Measurements from ENCODE around the gene UGT1A5. TPM values are rescaled to one million over a fixed set of nuclear protein-coding genes. Genes with fewer than 3 reads are reported as not detected.
A peak's percentile ranks its signal among the peaks of the same experiment; 100 is the strongest.
"Not testable (repeated sequence)": the region's sequence is repeated elsewhere in the genome, so short reads cannot be mapped to it uniquely, and the experiment has no call there.

The UGT1A5 gene
- total and polyA plus RNA-seq, 2 experiments from 2014 or later = not detected

- no peak for TF ChIP-seq CTCF (IDR thresholded peaks at IDR 0.05; ENCODE audit: low read depth, low read length)
- DNase-seq (ENCODE audit: low read depth in 1 of 2, low spot score in 1 of 2) = no peak
These were observed 18.7 kb upstream of the UGT1A5 start for GRCh38 chr2:233693963-233694362.

GRCh38 chr2:233698740-233699139 lies 14.0 kb upstream of the UGT1A5 start:
- H3K27me3 ChIP-seq = no peaks in the 10 kb centered on the region
- no peak overlapping the region for H3K4me3 ChIP-seq
- H3K36me3 ChIP-seq = no peaks in the 10 kb centered on the region
- no peaks in the 10 kb centered on the region for H3K9me3 ChIP-seq (ENCODE audit: low read depth)
- no peak overlapping the region for H3K27ac ChIP-seq
- no peak for TF ChIP-seq CTCF (IDR thresholded peaks at IDR 0.05; ENCODE audit: low read depth, low read length)
- DNase-seq (ENCODE audit: low read depth in 1 of 2, low spot score in 1 of 2) = no peak
- peaks cover 3% of the 10 kb centered on the region for H3K4me1 ChIP-seq (ENCODE audit: low read depth)

More at GRCh38 chr2:233693963-233694362, 18.7 kb upstream of the UGT1A5 start:
- no peak overlapping the region for H3K27ac ChIP-seq
- no peaks in the 10 kb centered on the region for H3K4me1 ChIP-seq (ENCODE audit: low read depth)
- H3K27me3 ChIP-seq = no peaks in the 10 kb centered on the region
- H3K36me3 ChIP-seq = no peaks in the 10 kb centered on the region
- H3K4me3 ChIP-seq = no peak overlapping the region
- no peaks in the 10 kb centered on the region for H3K9me3 ChIP-seq (ENCODE audit: low read depth)

- Histone ChIP-seq H3K4me3 (no peak overlapping the region), H3K27me3 (no peaks in the 10 kb centered on the region), H3K27ac (no peak overlapping the region), H3K4me1 (ENCODE audit: low read depth) (peaks cover 3% of the 10 kb centered on the region), H3K36me3 (no peaks in the 10 kb centered on the region), H3K9me3 (ENCODE audit: low read depth) (no peaks in the 10 kb centered on the region)
- TF ChIP-seq CTCF (IDR thresholded peaks at IDR 0.05; ENCODE audit: low read depth, low read length) = no peak
- peak in 1 of 2 donors; percentile 92 for DNase-seq (ENCODE audit: low read depth in 1 of 2, low spot score in 1 of 2)
These were observed 13.2 kb upstream of the UGT1A5 start for GRCh38 chr2:233699424-233700027.

GRCh38 chr2:233700028-233700635 lies 12.6 kb upstream of the UGT1A5 start:
- no peaks in the 10 kb centered on the region for H3K27me3 ChIP-seq
- DNase-seq (ENCODE audit: low read depth in 1 of 2, low spot score in 1 of 2) = peak in 1 of 2 donors; percentile 97
- no peaks in the 10 kb centered on the region for H3K9me3 ChIP-seq (ENCODE audit: low read depth)
- no peak overlapping the region for H3K27ac ChIP-seq
- H3K4me1 ChIP-seq (ENCODE audit: low read depth) = peaks cover 3% of the 10 kb centered on the region
- no peak overlapping the region for H3K4me3 ChIP-seq
- no peaks in the 10 kb centered on the region for H3K36me3 ChIP-seq
- no peak for TF ChIP-seq CTCF (IDR thresholded peaks at IDR 0.05; ENCODE audit: low read depth, low read length)

- DNase-seq (ENCODE audit: low read depth in 1 of 2, low spot score in 1 of 2); H3K9me3 ChIP-seq (ENCODE audit: low read depth); H3K4me3 ChIP-seq: not testable (repeated sequence)
These were observed 11.9 kb upstream of the UGT1A5 start for GRCh38 chr2:233700842-233701241.

GRCh38 chr2:233702238-233702637 lies 10.5 kb upstream of the UGT1A5 start:
- DNase-seq (ENCODE audit: low read depth in 1 of 2, low spot score in 1 of 2) = no peak
- Histone ChIP-seq H3K27me3 (peaks cover 8% of the 10 kb centered on the region), H3K9me3 (ENCODE audit: low read depth) (no peaks in the 10 kb centered on the region), H3K4me3 (no peak overlapping the region), H3K27ac (no peak overlapping the region), H3K36me3 (no peaks in the 10 kb centered on the region), H3K4me1 (ENCODE audit: low read depth) (peaks cover 3% of the 10 kb centered on the region)
- no peak for TF ChIP-seq CTCF (IDR thresholded peaks at IDR 0.05; ENCODE audit: low read depth, low read length)

More at GRCh38 chr2:233700842-233701241, 11.9 kb upstream of the UGT1A5 start:
- not testable (repeated sequence) for H3K27ac ChIP-seq; H3K36me3 ChIP-seq; H3K4me1 ChIP-seq (ENCODE audit: low read depth); H3K27me3 ChIP-seq
